Stimulated activated naive CD8-positive, alpha-beta T cell treated with anti-CD3 and anti-CD28 coated beads, Interleukin-15, amount 100 ng/mL, for 72 hours (primary cell): ENCODE results near the gene MTHFD1L.
A peak's percentile ranks its signal among the peaks of the same experiment; 100 is the strongest.

ENCODE experiments used
- ATAC-seq: fragments of 150-1000 bp; cut with Tn5 transposase; 2 replicates; pipeline ENCODE4 v1.10.0; 2021; ENCODE audit warnings: mild to moderate bottlenecking, moderate library complexity
- DNase-seq, 2 donors: peaks; one replicate each; pipeline ENCODE4 v3.0.0; 2021 to 2022
- H3K27ac Mint-ChIP-seq, 2 donors: one replicate each; pipeline ENCODE4 v1.8.0; 2022; ENCODE audit warnings: mild to moderate bottlenecking in 2 of 2, mixed read lengths in 2 of 2, moderate library complexity in 2 of 2
- H3K27me3 Mint-ChIP-seq: one replicate; pipeline ENCODE4 v1.8.0; 2022; ENCODE audit warnings: mixed read lengths
- H3K4me1 Mint-ChIP-seq: one replicate; pipeline ENCODE4 v1.8.0; 2022; ENCODE audit warnings: mild to moderate bottlenecking, mixed read lengths
- H3K4me3 Mint-ChIP-seq, 2 donors: one replicate each; pipeline ENCODE4 v1.8.0; 2022; ENCODE audit warnings: mild to moderate bottlenecking in 2 of 2, mixed read lengths in 2 of 2, moderate library complexity in 1 of 2
- H3K9me3 Mint-ChIP-seq, 2 donors: one replicate each; pipeline ENCODE4 v1.8.0; 2022; ENCODE audit warnings: mixed read lengths in 2 of 2

Gene MTHFD1L

DNA sequence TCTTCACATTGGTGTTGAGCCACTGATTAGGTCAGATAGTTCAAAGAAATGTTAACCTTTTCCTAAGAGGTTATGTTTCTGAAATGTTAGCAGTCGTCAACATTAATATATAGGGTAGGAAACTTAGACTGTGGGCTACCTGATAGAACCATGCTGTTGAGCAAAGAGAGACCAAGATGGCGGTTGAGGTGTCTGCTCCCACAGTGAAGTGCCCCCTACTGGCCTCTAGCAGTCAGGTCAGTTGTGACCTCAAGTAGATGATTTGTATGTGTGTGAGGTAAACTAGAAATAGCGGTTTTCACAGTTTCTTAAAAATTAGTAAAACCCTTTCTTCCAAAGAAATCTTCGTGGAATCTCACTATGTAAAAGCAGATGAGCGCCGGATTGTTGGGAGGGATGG is 40.3 kb downstream of the MTHFD1L start:
- no peaks in the 10 kb centered on the region for H3K27me3 Mint-ChIP-seq
- no peak overlapping the region for H3K4me3 Mint-ChIP-seq
- H3K9me3 Mint-ChIP-seq, result no peaks in the 10 kb centered on the region
- H3K4me1 Mint-ChIP-seq, result no peaks in the 10 kb centered on the region
- no peak for DNase-seq
- ATAC-seq, result no peak
- no peak overlapping the region for H3K27ac Mint-ChIP-seq

DNA sequence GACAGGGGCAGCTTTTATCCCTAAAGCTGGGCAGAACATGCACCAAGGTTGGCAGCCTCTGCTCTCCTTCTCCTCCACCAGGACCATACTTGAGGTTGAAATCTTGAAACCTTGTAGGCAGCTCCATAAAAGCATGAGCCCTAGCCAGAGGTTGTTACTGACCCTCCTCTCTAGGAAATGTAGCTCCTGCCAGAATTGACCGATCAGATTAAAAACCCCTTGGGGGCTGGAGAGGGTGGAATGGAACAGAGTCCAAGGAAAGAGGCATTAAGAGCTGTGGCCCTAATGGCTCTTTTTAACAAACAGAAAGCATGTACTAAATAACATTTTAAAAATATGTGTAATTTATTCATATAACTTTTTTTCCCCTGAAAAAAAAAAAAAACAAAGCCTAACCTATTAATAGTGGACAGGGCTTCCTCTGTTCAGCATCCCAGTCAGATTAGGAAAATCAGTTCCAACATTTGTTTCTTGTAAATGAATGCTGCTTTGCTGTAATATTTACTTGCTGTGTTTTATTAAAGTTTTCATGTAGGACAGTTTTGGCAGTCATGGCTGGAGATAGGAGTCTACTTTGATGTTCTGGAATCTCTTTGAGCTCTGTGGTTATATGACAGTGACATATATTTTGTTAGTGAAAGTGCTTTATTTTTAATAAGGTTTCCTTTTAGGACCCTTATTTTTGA is 41.3 kb downstream of the MTHFD1L start:
- ATAC-seq (no peak), DNase-seq (no peak)
- Mint-ChIP-seq H3K27ac (no peak overlapping the region), H3K9me3 (no peaks in the 10 kb centered on the region), H3K4me1 (no peaks in the 10 kb centered on the region), H3K27me3 (no peaks in the 10 kb centered on the region), H3K4me3 (no peak overlapping the region)

DNA sequence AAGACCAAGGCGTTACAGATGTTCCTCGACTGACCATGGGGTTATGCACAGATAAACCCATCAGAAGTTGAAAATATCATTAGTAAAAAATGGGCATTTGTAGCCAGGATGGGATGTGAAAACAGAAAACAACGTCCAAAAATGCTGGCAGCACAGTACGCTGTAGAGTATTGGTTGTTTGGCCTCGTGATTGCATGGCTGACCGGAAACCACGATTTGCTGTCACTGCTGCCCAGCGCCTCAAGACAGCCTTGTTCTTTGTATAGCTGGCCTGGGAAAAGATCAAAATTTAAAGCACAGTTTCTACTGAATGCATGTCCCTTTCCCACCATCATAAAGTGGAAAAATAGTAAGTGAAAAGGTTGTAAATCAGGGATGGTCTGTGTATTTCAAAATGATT is 41.9 kb downstream of the MTHFD1L start:
- H3K27ac Mint-ChIP-seq, result no peak overlapping the region
- H3K9me3 Mint-ChIP-seq, result no peaks in the 10 kb centered on the region

DNA sequence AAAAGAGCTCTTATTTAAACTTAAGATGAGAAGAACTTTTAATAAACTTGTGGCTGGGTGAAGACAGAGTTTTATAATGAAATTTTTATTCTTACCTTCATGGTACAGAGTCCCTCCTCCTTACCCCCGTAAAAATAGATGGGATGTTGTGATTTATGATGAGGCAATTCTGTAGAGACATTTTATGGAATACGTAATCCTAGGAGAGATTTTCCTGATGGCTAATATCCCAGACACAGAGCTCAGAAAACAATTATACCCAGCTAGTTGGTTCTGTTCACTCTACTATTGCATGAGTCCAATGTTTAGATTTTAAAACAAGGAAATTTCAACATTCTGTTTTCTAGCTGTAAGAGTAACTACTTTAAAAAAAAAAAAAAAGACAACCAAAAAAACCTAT is 43.4 kb downstream of the MTHFD1L start:
- Mint-ChIP-seq H3K27ac (no peak overlapping the region), H3K9me3 (no peaks in the 10 kb centered on the region), H3K4me1 (no peaks in the 10 kb centered on the region), H3K4me3 (no peak overlapping the region), H3K27me3 (no peaks in the 10 kb centered on the region)
- no peak for ATAC-seq
- DNase-seq, result no peak

More for the DNA sequence above, 41.9 kb downstream of the MTHFD1L start:
- Mint-ChIP-seq H3K27me3 (no peaks in the 10 kb centered on the region), H3K4me3 (no peak overlapping the region), H3K4me1 (no peaks in the 10 kb centered on the region)
- DNase-seq, result no peak
- ATAC-seq, result no peak

DNA sequence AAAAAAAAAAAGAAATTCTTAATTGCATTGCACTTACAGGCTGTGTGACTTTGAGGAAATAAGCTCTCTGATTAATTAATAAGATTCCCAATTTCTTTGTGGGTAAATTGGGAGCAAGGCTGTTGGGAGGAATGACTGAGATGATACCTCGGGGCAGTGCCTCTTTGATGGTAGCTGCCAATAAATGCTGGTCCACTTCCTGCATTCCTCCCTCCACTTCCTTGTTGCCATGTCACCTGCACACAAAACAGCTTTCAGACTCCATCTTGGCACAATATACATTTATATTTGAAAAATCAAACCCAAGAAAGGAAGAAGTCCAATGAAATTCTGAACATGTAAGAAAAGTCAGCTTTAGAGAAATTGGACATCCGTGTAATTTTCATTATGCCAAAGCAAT is 45.1 kb downstream of the MTHFD1L start:
- no peaks in the 10 kb centered on the region for H3K27me3 Mint-ChIP-seq
- H3K4me1 Mint-ChIP-seq, result no peaks in the 10 kb centered on the region
- H3K27ac Mint-ChIP-seq, result no peak overlapping the region
- no peak for ATAC-seq
- H3K9me3 Mint-ChIP-seq, result no peaks in the 10 kb centered on the region
- no peak overlapping the region for H3K4me3 Mint-ChIP-seq
- no peak for DNase-seq

DNA sequence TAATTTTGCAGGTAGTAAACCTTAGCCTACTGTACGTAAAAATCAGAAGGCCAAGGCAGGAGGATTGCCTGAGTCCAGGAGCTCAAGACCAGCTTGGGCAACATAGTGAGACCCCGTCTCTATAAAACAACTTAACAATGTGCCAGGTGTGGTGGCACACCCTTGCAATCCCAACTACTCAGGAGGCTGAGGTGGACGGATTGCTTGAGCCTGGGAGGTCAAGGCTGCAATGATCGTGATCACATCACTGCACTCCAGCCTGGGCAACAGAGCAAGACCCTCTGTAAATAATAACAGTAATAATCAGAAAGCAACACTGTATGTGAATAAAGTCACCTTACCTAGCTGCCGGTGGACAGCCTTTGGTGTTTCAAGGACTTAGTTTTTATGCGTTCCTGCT is 48.9 kb downstream of the MTHFD1L start:
- no peak overlapping the region for H3K27ac Mint-ChIP-seq
- no peak overlapping the region for H3K4me3 Mint-ChIP-seq
- no peaks in the 10 kb centered on the region for H3K4me1 Mint-ChIP-seq
- no peaks in the 10 kb centered on the region for H3K27me3 Mint-ChIP-seq
- DNase-seq (no peak), ATAC-seq (no peak)
- no peaks in the 10 kb centered on the region for H3K9me3 Mint-ChIP-seq

DNA sequence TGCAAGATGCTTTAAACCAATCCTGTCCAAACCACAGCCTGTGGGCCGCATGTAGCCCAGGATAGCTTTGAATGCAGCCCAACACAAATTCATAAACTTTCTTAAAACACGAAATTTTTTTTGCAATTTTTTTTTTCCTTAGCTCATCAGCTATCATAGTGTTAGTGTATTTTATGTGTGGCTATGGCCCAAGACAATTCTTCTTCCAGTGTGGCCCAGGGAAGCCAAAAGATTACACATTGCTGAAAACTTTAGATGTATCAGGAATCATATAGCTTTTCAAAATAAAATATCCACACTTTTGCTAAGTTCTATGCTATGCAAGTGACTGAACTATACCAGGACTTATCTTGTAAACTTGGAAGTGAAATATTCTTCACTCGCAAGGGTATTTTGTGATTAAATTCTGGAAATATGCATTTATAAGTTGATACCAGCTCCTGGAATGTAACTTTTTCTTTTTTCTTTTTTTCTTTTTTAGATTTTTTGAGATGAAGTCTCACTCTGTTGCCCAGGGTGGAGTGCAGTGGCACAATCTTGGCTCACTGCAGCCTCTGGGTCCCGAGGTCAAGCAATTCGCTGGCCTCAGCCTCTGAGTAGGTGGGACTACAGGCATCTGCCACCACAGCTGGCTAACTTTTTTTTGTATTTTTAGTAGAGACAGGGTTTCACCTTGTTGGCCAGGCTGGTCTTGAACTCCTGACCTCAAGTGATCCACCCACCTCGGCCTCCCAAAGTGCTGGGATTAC is 49.8 kb downstream of the MTHFD1L start:
- H3K4me3 Mint-ChIP-seq, result no peak overlapping the region
- no peaks in the 10 kb centered on the region for H3K27me3 Mint-ChIP-seq
- no peaks in the 10 kb centered on the region for H3K9me3 Mint-ChIP-seq
- no peaks in the 10 kb centered on the region for H3K4me1 Mint-ChIP-seq
- no peak for DNase-seq
- H3K27ac Mint-ChIP-seq, result no peak overlapping the region
- no peak for ATAC-seq

DNA sequence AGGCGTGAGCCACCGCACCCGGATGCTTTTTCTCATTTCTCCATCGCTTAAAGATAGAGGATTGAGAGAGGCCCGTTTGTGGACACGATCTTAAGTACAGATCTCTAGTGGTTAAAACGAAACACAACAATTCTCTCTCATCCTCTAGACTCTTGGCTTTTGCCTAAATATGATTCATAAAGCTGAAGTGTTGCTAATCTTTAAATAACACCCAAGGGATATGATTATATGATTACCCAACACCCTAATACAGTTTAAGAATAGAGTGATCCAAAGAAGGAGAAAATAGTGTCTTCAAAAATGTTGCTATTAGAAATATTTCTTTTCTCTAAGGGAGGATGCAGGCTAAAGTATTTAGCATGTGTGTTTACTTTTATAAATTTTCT is 50.4 kb downstream of the MTHFD1L start:
- H3K27me3 Mint-ChIP-seq, result no peaks in the 10 kb centered on the region
- no peaks in the 10 kb centered on the region for H3K4me1 Mint-ChIP-seq
- H3K4me3 Mint-ChIP-seq, result no peak overlapping the region
- no peaks in the 10 kb centered on the region for H3K9me3 Mint-ChIP-seq
- ATAC-seq (no peak), DNase-seq (no peak)
- no peak overlapping the region for H3K27ac Mint-ChIP-seq

DNA sequence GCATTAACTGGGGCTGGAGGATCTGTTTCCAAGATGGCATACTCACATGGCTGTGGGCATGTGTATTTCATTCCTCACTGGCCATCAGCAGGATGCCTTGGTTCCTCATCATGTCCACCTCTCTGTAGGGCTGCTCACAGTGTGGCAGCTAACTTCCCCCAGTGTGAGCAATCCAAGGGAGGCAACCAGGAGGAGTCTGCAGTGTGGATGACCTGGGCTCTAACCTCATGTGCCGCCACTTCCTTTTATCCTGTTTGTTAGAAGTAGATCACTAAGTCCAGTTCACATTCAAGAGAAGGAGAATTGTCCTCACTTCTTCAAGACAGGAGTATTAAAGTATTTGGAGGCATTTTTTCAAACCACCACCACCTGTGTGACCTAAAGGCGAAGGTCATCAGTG is 54.4 kb downstream of the MTHFD1L start:
- no peak overlapping the region for H3K4me3 Mint-ChIP-seq
- ATAC-seq (no peak), DNase-seq (no peak)
- no peaks in the 10 kb centered on the region for H3K27me3 Mint-ChIP-seq
- no peaks in the 10 kb centered on the region for H3K9me3 Mint-ChIP-seq
- H3K27ac Mint-ChIP-seq, result no peak overlapping the region
- no peaks in the 10 kb centered on the region for H3K4me1 Mint-ChIP-seq

DNA sequence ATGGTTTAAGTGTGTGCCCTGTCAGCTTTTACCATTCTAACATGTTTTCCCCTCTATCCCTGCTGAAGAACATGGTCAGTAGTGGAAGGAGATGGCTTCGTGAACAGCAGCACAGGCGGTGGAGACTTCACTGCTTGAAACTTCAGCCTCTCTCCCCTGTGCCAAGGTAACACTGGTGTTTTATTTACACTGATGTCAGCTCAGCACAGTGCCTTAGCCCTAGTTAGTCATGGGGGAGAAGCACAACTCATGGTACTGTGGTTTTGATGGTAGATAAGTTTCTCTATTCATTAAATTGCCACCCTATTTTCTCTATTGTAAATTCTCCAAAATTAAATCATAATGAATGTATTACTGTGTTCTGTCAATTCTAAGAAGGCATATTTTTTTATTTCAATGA is 56.6 kb downstream of the MTHFD1L start:
- DNase-seq, result no peak
- Mint-ChIP-seq H3K9me3 (no peaks in the 10 kb centered on the region), H3K4me3 (no peak overlapping the region), H3K27ac (no peak overlapping the region), H3K27me3 (no peaks in the 10 kb centered on the region), H3K4me1 (no peaks in the 10 kb centered on the region)
- no peak for ATAC-seq

DNA sequence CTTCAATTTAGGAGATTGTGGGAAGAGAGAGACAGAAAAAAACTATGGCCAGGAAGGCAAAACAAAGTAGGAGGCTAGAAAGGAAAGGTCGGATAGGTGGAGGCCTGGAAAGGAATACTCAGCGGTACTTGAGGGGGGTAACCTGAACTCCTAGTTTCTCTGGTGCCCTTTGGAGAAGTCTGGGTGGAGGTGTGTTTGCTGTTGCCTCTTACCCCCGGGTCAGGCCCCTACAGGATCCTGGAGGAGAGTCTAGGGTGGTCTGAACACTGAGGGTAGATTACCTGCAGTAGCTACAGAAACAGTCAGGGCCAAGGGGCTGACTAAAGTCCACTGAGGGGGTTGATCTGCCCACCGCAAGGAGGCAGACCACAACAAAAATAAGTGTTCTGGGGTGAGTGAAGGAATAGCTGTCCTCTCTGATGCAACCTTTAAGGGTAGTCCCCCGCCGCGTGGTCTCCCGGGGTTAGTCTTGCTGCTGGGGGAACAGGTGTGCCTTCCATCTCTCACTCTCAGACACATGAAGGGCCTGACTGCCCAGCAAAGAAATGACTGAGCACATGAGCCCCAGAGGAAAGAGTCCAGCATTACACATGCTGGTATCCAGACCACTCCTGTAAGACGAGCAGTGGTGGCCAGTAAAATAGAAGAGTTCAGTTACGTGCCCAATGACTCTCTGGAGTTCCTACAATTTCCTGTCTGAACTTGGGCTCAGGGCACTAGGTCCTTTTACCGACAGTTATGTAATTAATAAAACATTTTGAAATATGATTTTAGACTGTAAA is 59.5 kb downstream of the MTHFD1L start:
- Mint-ChIP-seq H3K9me3 (no peaks in the 10 kb centered on the region), H3K27me3 (no peaks in the 10 kb centered on the region), H3K4me3 (no peak overlapping the region), H3K4me1 (no peaks in the 10 kb centered on the region), H3K27ac (peak overlapping the region in 1 of 2 donors; percentile 45)
- no peak for DNase-seq
- no peak for ATAC-seq

DNA sequence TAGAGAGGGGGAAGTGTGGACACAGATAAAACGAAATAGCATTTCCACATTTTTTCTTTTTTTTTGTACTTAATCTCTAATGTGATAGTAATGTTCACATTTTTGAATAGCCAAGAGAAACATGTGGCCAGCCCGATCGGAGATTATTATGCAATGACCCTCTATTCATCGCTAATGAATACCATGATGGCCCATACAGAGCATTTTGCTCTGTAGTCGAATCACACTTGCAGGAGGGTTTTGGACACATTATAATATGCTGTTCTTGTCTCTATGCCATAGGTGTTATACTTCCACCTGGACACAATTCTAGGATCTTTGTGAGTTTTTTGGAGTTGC is 60.1 kb downstream of the MTHFD1L start:
- no peak for ATAC-seq
- no peaks in the 10 kb centered on the region for H3K4me1 Mint-ChIP-seq
- H3K27ac Mint-ChIP-seq, result no peak overlapping the region
- no peaks in the 10 kb centered on the region for H3K9me3 Mint-ChIP-seq
- no peak for DNase-seq
- H3K4me3 Mint-ChIP-seq, result no peak overlapping the region
- H3K27me3 Mint-ChIP-seq, result no peaks in the 10 kb centered on the region

DNA sequence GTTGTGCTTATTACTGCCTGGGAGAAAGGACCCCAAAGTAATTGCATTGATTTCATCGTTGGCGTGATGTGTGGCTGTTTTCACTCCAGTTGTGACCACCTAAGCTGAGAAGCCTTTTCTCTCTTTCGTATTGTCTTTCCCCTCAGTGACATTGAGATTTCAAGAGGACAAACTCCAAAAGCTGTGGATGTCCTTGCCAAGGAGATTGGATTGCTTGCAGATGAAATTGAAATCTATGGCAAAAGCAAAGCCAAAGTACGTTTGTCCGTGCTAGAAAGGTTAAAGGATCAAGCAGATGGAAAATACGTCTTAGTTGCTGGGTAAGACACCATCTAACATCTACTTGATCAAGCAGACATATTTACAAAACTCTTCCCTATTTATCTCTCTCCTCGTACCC is 60.5 kb downstream of the MTHFD1L start:
- Mint-ChIP-seq H3K27me3 (no peaks in the 10 kb centered on the region), H3K9me3 (no peaks in the 10 kb centered on the region), H3K27ac (no peak overlapping the region), H3K4me3 (no peak overlapping the region), H3K4me1 (no peaks in the 10 kb centered on the region)
- DNase-seq (no peak), ATAC-seq (no peak)

DNA sequence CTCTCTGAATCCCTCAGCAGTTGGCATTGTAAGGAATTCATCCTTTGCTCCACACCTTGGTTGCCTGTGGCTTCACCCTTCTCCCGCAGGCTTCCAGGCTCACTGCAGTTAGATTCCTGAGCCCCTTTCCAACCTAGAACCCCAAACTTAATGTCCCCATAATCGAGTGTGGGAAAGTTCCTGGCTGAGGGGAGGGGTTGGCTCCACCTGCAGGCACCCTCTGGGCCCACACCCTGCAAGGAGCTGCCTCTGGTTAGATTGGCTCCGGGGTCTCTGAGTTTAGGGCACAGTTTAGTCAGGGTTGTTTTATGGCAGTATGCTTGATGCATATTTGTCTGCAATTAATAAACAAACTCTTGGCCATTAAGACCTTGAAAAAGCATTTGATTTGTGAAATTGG is 63.4 kb downstream of the MTHFD1L start:
- ATAC-seq, result no peak
- H3K9me3 Mint-ChIP-seq, result no peaks in the 10 kb centered on the region
- H3K27me3 Mint-ChIP-seq, result no peaks in the 10 kb centered on the region
- no peaks in the 10 kb centered on the region for H3K4me1 Mint-ChIP-seq
- no peak for DNase-seq
- no peak overlapping the region for H3K27ac Mint-ChIP-seq
- H3K4me3 Mint-ChIP-seq, result no peak overlapping the region

DNA sequence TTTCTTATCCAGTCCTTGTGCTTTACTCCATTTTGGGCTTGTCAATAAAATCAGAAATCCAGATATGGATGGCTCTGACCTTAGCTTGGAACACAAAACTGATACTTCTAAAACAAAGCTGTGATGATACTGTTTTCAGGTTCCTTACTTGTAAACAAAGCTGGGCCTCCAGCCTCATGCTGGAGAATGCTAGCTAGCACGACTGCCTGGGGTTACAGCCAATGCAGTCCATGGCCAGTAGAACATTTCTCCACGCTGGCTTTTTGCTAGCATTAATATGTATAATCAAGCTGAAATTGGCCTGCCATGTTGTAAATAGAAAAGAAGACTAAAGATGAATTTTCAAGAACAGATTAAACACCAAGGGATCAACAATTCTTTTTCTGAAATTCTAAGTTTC is 63.9 kb downstream of the MTHFD1L start:
- ATAC-seq (no peak), DNase-seq (no peak)
- Mint-ChIP-seq H3K27me3 (no peaks in the 10 kb centered on the region), H3K4me3 (no peak overlapping the region), H3K27ac (no peak overlapping the region), H3K9me3 (no peaks in the 10 kb centered on the region), H3K4me1 (no peaks in the 10 kb centered on the region)

DNA sequence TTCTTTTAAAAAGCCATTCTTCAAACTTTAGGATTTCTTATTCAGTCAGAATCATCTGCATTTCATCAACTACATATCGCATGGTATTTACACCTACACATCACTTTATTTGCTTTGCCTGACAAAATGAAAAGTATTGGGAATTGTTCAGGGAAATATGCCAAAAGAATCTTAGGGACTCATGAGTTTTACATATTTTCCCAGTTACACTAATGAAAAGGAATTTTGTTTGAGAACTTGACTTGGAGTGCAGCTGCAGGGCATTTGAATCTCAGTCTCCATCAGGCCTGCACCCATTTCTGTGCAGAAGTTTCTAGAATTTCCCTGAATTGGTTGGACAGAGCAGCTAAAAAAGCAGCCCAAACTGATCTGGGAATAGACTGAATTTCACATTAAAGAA is 65.3 kb downstream of the MTHFD1L start:
- no peak for ATAC-seq

More for the DNA sequence above, 65.3 kb downstream of the MTHFD1L start:
- no peak for DNase-seq
- Mint-ChIP-seq H3K4me1 (no peaks in the 10 kb centered on the region), H3K27me3 (no peaks in the 10 kb centered on the region), H3K27ac (no peak overlapping the region), H3K9me3 (no peaks in the 10 kb centered on the region), H3K4me3 (no peak overlapping the region)
